Esophagus (tissue), 2 donors: ENCODE results near the gene ZNF264. TPM values are rescaled to one million over a fixed set of nuclear protein-coding genes. Genes with fewer than 3 reads are reported as not detected.
"Not testable (repeated sequence)": the region's sequence is repeated elsewhere in the genome, so short reads cannot be mapped to it uniquely, and the experiment has no call there.

Experiments
- H3K27ac ChIP-seq, 2 donors: one replicate each; pipeline ENCODE4 v1.5.1; 2013; ENCODE audit warnings: low read depth in 2 of 2, mild to moderate bottlenecking in 2 of 2, inconsistent platforms in 1 of 2, low read length in 1 of 2, moderate library complexity in 1 of 2
- H3K27me3 ChIP-seq, 2 donors: one replicate each; pipeline ENCODE4 v1.6.1; 2013; ENCODE audit warnings: low read length in 2 of 2, control low read depth in 1 of 2, mild to moderate bottlenecking in 1 of 2; ENCODE audit not compliant: insufficient read depth in 2 of 2, control insufficient read depth in 1 of 2
- H3K36me3 ChIP-seq, 2 donors: one replicate each; pipeline ENCODE4 v1.6.1; 2013; ENCODE audit warnings: low read length in 1 of 2; ENCODE audit not compliant: control insufficient read depth in 2 of 2, insufficient read depth in 2 of 2
- H3K4me1 ChIP-seq, 2 donors: one replicate each; pipeline ENCODE4 v1.6.1; 2013; ENCODE audit warnings: low read length in 1 of 2; ENCODE audit not compliant: control insufficient read depth in 2 of 2, insufficient read depth in 2 of 2
- H3K4me3 ChIP-seq, 2 donors: one replicate each; pipeline ENCODE4 v1.5.1; 2013; ENCODE audit warnings: low read length in 2 of 2, mild to moderate bottlenecking in 2 of 2, low read depth in 1 of 2, moderate library complexity in 1 of 2
- H3K9me3 ChIP-seq, 2 donors: one replicate each; pipeline ENCODE4 v1.6.1; 2013; ENCODE audit warnings: mild to moderate bottlenecking in 2 of 2, low read depth in 1 of 2, low read length in 1 of 2, moderate library complexity in 1 of 2; ENCODE audit not compliant: control insufficient read depth in 2 of 2, insufficient read depth in 1 of 2
- WGBS, 2 donors: extraction: QIAGEN DNeasy Blood & Tissue Kit; methylation state at CpG; one replicate each; pipeline ENCODE4 v1.1.7; 2013; 5-methylcytosine and 5-hydroxymethylcytosine counted together
- polyA plus RNA-seq, 2 donors: library from polyadenylated mRNA; stranded (reverse); fragments of 200-250 nt; gene quantifications; one replicate each; pipeline ENCODE4 v1.2.3, GENCODE V29; 2013
- donor health status: healthy with polysubstance abuse.
- donor health status: Bipolar disorder and iron deficiency.

Gene ZNF264
- polyA plus RNA-seq, 2 donors = 4.5 to 5.6 TPM

DNA sequence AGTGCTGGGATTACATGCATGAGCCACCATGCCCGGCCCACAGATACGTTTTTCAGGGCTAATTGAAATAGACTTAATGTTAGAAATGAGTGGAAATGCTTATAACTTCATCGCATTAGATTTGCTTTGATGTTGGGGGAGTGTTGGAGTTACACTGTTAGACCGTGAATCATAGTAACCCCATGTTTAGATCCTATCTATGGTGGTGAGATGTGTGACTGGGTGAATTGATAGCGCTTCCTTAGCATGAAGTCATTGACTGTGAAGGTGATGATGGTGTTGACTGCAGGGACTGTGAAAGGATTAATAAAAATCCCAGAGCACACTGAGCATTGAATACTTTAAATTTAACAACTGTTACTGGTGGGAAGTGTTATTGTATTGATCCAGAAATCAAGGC is 1.7 kb downstream of the ZNF264 start:
- 81 to 84% methylated on average over 5 of the region's 5 CpGs for WGBS, 2 donors
- H3K4me1 ChIP-seq = peaks cover 6 to 11% of the 10 kb centered on the region in 2 donors
- H3K36me3 ChIP-seq = peaks cover 7 to 24% of the 10 kb centered on the region in 2 donors
- no peak overlapping the region for H3K27ac ChIP-seq
- H3K9me3 ChIP-seq = no peaks in the 10 kb centered on the region
- no peaks in the 10 kb centered on the region for H3K27me3 ChIP-seq
- peak overlapping the region in 1 of 2 donors; percentile 78 for H3K4me3 ChIP-seq

DNA sequence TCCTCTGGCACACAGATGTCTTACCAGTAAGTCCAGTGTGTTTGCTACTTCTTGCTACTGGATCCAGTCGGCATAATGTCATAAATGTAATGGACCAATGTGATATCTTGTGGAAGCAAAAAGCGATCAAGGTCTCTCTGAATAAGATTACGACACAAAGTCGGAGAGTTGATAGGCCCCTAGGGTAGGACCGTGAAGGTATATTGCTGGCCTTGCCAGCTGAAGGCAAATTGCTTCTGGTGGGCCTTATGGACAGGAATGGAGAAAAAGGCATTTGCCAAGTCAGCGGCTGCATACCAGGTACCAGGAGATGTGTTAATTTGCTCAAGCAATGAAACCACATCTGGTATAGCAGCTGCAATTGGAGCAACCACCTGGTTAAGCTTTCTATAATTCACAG is 6.6 kb downstream of the ZNF264 start:
- not testable (repeated sequence) for H3K4me3 ChIP-seq, H3K9me3 ChIP-seq, H3K27me3 ChIP-seq, H3K27ac ChIP-seq, H3K4me1 ChIP-seq
- WGBS, 2 donors = 95 to 97% methylated on average over 6 of the region's 6 CpGs
- peaks cover 7 to 24% of the 10 kb centered on the region in 2 donors for H3K36me3 ChIP-seq

DNA sequence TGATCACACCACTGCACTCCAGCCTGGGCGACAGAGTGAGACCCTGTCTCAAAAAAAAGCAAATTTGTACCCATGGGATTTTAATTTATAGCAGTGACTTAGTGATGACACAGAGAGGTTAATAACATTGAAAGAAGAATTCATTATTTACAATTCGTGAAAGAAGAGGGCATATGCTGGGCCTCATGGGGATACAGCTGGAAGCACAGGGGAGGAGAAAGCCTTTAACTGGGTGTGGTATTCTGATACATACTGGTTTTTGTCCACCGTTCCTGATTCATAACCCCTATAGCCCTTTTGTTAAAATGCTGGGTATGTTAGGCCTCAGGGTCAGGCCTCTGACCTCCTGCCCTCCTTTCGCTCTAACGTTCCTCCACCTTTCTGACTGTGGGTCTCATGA is 10.9 kb downstream of the ZNF264 start:
- no peak overlapping the region for H3K27ac ChIP-seq
- 88 to 91% methylated on average over 5 of the region's 5 CpGs for WGBS, 2 donors
- H3K4me3 ChIP-seq = no peak overlapping the region
- peaks cover 0 to 6% of the 10 kb centered on the region in 2 donors for H3K9me3 ChIP-seq
- peaks cover 0 to 4% of the 10 kb centered on the region in 2 donors for H3K4me1 ChIP-seq
- H3K27me3 ChIP-seq = no peaks in the 10 kb centered on the region
- H3K36me3 ChIP-seq = peaks cover 16 to 19% of the 10 kb centered on the region in 2 donors

DNA sequence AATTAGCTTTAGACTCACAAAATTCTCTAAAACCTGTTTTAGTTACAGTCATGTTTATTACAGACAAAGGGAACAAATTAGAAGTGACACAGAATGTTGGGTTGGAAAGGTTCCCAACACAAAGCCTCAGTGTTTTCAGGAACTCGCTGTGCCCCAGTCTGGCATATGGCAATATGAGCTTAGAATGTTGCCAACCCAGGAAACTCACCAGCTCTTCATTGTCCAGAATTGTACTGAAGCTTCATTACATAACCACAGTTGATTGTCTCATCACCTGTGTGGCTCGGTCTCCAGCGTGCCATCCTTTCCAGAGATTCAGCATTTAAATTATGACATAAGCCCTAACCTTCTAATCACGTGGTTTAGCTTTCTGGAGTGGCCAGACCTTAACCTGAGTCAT is 19.1 kb downstream of the ZNF264 start:
- peaks cover 8 to 30% of the 10 kb centered on the region in 2 donors for H3K9me3 ChIP-seq
- no peaks in the 10 kb centered on the region for H3K4me1 ChIP-seq
- H3K27ac ChIP-seq = no peak overlapping the region
- H3K4me3 ChIP-seq = no peak overlapping the region
- WGBS, 2 donors = 84 to 93% methylated on average over 4 of the region's 4 CpGs
- no peaks in the 10 kb centered on the region for H3K27me3 ChIP-seq
- peaks cover 34 to 36% of the 10 kb centered on the region in 2 donors for H3K36me3 ChIP-seq

DNA sequence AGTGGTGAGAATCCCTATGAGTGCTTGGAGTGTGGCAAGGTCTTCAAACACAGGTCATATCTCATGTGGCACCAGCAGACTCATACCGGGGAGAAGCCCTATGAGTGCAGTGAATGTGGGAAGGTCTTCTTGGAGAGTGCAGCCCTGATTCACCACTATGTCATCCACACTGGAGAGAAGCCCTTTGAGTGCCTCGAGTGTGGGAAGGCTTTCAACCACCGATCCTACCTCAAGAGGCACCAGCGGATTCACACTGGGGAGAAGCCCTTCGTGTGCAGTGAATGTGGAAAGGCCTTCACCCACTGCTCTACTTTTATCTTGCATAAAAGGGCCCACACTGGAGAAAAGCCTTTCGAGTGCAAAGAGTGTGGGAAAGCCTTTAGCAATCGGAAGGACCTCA is 20.8 kb downstream of the ZNF264 start:
- no peak overlapping the region for H3K27ac ChIP-seq
- H3K4me3 ChIP-seq = no peak overlapping the region
- peaks cover 27 to 29% of the 10 kb centered on the region in 2 donors for H3K36me3 ChIP-seq
- H3K4me1 ChIP-seq = no peaks in the 10 kb centered on the region
- peaks cover 8 to 24% of the 10 kb centered on the region in 2 donors for H3K9me3 ChIP-seq
- WGBS, 2 donors = 96 to 97% methylated on average over 7 of the region's 7 CpGs
- H3K27me3 ChIP-seq = no peaks in the 10 kb centered on the region

DNA sequence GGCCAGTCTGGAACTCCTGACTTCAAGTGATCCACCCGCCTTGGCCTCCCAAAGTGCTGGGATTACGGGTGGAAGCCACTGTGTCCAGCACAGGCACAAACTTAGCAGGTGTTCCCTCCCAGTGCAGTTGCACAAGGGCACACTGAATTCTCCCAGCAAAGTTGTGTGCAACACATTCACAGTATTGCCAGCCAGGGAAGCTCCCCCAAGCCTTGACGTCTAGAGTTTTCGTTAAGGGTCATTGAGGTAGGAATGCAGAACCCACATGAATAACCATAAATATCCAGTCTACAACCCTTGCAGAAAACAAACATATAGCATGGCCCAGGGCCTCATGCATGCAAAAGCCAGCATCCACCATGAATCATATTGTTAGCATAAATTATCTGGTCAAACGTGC is 36.2 kb downstream of the ZNF264 start:
- Histone ChIP-seq H3K27ac (no peak overlapping the region), H3K4me3 (no peak overlapping the region), H3K4me1 (no peaks in the 10 kb centered on the region), H3K9me3 (no peaks in the 10 kb centered on the region), H3K36me3 (no peaks in the 10 kb centered on the region), H3K27me3 (no peaks in the 10 kb centered on the region)
- WGBS, 2 donors = 81 to 85% methylated on average over 5 of the region's 5 CpGs

DNA sequence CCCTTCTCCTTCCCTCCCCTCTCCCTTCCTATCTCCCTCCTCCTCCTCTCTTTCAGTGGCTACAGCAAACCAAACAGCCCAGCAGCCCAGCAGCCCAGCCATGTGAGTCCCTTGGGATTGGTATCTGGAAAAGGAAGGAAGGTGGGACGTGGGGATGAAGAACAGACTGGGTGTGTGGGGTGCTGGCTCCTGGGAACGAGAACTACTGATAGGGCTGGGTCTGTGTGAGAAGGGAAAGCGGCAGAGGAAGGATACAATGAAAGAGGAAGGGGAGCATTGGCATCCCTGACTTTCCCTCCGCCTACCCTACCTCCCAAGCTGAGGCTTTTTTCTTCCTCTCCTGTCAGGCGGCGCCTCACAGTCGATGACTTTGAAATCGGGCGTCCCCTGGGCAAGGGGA is 40.4 kb downstream of the ZNF264 start:
- no peaks in the 10 kb centered on the region for H3K36me3 ChIP-seq
- WGBS, 2 donors = 72 to 73% methylated on average over 9 of the region's 9 CpGs
- no peaks in the 10 kb centered on the region for H3K27me3 ChIP-seq
- H3K4me1 ChIP-seq = no peaks in the 10 kb centered on the region
- no peak overlapping the region for H3K4me3 ChIP-seq
- H3K27ac ChIP-seq = no peak overlapping the region
- no peaks in the 10 kb centered on the region for H3K9me3 ChIP-seq

DNA sequence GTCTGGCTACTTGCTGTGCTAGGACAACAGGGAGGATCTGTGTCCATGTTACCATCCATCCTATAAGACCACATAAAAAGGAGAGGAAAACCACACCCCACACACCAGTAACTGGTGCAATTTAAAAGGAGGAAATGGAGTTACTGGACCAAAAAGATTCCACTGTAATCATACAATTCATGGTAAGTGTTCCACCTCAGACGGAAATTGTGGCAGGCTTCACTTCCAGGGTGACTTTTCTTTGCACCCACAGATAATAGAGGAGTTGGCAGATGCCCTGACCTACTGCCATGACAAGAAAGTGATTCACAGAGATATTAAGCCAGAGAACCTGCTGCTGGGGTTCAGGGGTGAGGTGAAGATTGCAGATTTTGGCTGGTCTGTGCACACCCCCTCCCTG is 41.9 kb downstream of the ZNF264 start:
- WGBS, 2 donors = 76 to 82% methylated on average over 1 of the region's 1 CpG

DNA sequence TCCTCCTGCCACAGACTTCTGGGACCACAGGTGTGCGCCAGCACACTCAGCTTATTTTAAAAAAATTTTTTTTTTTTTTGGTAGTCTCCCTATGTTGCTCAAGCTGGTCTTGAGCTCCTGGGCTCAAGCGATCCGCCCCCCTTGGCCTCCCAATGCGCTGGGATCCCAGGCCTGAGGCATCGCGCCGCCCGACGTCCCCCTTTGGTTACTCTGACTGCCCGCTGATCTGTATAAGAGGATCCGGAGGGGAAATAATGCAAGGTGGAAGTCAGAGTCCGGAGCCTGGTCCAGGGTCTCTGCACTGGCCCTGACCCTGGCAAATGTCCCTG is 48.6 kb downstream of the ZNF264 start:
- H3K36me3 ChIP-seq = peaks cover 5 to 8% of the 10 kb centered on the region in 2 donors
- H3K27me3 ChIP-seq = no peaks in the 10 kb centered on the region
- H3K4me3 ChIP-seq = peak overlapping the region; percentile 85 to 92
- H3K27ac ChIP-seq = peak overlapping the region; percentile 92 to 97
- 23 to 26% methylated on average over 12 of the region's 12 CpGs for WGBS, 2 donors
- H3K9me3 ChIP-seq = no peaks in the 10 kb centered on the region
- peaks cover 6% of the 10 kb centered on the region in 2 donors for H3K4me1 ChIP-seq

More for the DNA sequence above, 41.9 kb downstream of the ZNF264 start:
- Histone ChIP-seq H3K4me3 (no peak overlapping the region), H3K4me1 (no peaks in the 10 kb centered on the region), H3K27me3 (no peaks in the 10 kb centered on the region), H3K36me3 (no peaks in the 10 kb centered on the region), H3K9me3 (no peaks in the 10 kb centered on the region), H3K27ac (no peak overlapping the region)

DNA sequence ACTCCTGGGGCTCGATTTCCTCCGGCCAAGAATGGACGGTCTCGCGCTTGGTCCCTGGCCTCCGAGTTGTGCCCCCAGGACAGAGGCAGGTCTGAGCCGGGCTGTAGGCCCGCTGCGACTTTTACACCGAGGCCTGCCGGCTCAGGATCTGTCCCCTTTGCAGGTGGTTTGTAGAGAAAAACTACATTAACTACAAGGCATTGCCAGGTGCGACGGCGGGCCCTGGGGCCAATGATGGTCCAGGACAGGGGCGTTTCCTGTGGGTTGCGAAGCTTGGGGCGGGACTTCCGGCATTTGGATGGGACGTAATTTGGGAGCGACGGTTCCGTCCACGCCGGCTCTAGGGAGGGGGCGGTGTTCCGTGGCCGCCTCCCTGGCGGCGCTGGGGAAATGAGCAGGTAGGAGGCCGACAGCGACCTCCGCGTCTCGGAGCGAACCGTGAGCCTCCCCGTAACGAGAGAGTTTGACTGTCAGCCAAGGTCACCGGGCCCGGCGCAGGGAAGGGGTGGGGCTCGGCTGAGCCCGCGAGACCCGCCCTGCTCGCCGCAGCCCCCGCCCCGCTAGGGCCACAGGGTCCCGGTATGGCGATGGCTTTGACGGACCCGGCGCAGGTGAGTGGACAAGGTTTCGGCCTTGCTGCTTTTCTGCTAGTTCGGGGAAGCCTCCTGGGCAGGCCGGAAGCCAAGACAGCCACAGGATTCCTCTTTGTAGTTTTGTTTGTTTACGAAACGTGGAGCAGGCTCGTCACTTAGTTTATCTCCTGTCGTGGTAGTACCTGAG is 49.2 kb downstream of the ZNF264 start, which contains the start of gene ZNF805:
ZNF805 (plus strand) TSS at position 322 of the 780 bp plus-strand sequence; CDS start at position 582, 260 bp downstream.
- Histone ChIP-seq H3K36me3 (peaks cover 7 to 11% of the 10 kb centered on the region in 2 donors), H3K4me3 (peak within 1 kb of the TSS; percentile 85 to 92), H3K9me3 (no peaks in the 10 kb centered on the region), H3K27me3 (no peaks in the 10 kb centered on the region), H3K4me1 (peaks cover 6% of the 10 kb centered on the region in 2 donors), H3K27ac (peak within 1 kb of the TSS; percentile 92 to 97)
- WGBS, 2 donors = 0% methylated on average over 57 to 61 of the region's 61 CpGs
